Measurements from ENCODE around the gene C17orf107. TPM values are rescaled to one million over a fixed set of nuclear protein-coding genes. Genes with fewer than 3 reads are reported as not detected.
"Not testable (repeated sequence)": the region's sequence is repeated elsewhere in the genome, so short reads cannot be mapped to it uniquely, and the experiment has no call there.

Gene C17orf107
- total RNA-seq, 4 donors from 2014 or later: 0.66 to 5.0 (median 1.5) TPM

DNA sequence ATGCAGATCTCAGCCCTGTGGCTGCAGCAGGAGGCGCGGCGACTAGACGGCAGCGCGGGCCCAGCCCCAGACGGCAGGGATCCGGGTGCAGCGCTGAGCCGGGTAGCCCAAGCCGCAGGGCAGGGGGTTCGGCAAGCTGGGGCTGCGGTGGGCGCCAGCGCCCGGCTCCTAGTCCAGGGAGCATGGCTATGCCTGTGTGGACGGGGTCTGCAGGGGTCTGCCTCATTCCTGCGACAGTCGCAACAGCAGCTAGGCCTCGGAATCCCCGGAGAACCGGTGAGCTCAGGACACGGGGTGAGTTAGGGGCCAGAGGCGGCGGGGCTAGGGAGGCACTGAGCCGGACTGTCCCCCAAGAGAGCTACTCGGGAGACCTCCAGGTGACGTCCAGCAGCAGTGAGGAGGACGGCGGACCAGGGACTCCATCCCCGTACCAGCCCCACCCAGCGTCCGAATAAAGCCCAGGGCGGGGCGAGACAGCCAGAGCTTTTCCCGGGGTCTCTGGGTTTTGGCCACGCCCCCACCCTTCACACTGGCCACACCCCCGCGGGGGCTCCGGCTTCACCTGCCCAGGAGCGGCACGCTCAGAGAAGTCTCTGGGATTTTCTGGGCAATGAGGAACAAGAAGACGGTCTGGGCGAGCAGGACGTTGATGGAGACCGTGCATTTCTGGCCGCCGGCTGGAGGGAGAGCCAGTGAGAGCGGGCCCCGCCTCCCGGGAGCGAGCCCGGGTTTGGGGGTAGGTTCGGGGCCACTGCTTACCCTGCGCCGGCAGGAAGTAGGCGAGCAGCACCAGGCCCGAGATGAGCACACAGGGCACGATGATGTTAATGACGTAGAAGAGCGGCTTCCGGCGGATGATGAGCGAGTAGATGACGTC is 1.1 kb downstream of the C17orf107 start:
- no peaks in the 10 kb centered on the region for H3K27me3 ChIP-seq
- H3K4me1 ChIP-seq: peaks cover 0 to 33% (median 18%) of the 10 kb centered on the region in 4 donors
- peak overlapping the region in 1 of 4 donors; percentile 33 for H3K27ac ChIP-seq
- H3K9me3 ChIP-seq: no peaks in the 10 kb centered on the region
- TF ChIP-seq POLR2A (IDR thresholded peaks at IDR 0.05): no peak
- TF ChIP-seq CTCF (IDR thresholded peaks at IDR 0.05): no peak
- peak overlapping the region; percentile 47 to 65 (median 61) for H3K4me3 ChIP-seq
- DNase-seq: peak in 2 of 3 donors; percentile 61 to 77
- H3K36me3 ChIP-seq: peaks cover 0 to 20% (median 0%) of the 10 kb centered on the region in 3 donors

DNA sequence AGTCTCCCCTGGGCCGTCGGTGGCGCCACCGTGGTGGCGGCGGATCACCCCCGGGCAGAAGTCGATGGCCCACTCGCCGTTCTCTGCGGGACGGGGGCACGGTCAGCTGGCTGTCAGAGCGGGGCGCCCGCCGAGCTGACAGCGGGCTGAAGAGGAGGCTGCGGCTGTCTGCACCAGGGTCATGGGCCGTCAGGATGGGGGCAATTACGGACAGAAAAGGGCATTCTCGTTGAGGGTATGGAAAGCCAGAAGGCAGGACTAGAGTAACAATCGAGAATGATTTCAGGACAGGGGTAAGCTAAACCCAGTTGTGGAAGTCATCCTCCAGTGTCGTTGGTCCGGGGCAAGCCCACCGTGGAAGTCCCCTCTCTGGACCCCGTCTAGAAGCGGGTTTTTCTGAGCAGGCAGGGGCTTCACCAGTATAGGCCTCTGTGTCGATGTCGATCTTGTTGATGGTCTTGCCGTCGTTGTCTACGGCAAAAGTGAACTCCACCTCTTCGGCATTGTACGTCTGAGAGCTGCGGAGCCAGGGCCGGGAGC is 1.8 kb downstream of the C17orf107 start:
- no peak for TF ChIP-seq CTCF (IDR thresholded peaks at IDR 0.05)
- TF ChIP-seq POLR2A (IDR thresholded peaks at IDR 0.05): no peak
- Histone ChIP-seq H3K27ac (peak overlapping the region in 2 of 4 donors; percentile 3 to 40), H3K4me3 (peak overlapping the region in 3 of 4 donors; percentile 47 to 65 (median 59)), H3K9me3 (no peaks in the 10 kb centered on the region), H3K4me1 (peaks cover 0 to 33% (median 18%) of the 10 kb centered on the region in 4 donors), H3K27me3 (no peaks in the 10 kb centered on the region), H3K36me3 (peaks cover 0 to 13% (median 0%) of the 10 kb centered on the region in 3 donors)
- DNase-seq: no peak

DNA sequence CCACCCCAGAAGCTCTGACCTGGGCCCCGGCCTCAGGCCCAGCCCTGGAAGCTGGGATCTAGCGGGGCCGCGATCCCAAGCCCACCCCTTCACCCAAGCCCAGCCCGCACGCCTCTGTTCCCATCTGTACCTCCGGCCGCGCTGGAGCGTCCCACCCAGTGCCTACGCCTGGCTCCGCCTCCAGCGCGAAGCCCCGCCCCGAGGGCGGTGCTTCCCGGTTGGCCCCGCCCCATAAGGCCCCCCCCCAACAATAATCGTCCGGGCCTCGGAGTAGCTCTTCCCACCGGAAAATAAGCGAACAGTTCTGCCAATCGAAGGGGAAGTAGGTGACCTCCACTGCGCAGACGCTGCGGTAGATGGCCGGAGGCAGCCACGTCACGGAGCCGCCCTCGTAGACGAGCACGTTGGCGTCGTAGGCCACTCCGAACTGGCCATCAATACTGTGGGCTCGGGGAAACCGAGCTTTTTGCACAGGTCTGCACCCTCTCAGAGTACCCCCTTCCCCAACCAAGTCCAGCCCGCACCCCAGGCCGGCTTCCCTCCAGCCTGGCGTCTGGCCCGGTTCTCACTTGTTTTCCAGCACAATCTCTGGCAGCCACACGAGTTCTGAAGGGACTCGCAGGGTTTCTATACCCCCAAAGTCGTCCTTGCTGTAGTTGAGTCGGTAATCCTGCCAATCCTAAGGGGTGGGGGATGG is 2.5 kb downstream of the C17orf107 start:
- no peaks in the 10 kb centered on the region for H3K9me3 ChIP-seq
- peaks cover 0 to 7% (median 0%) of the 10 kb centered on the region in 3 donors for H3K36me3 ChIP-seq
- H3K4me3 ChIP-seq: no peak overlapping the region
- DNase-seq: no peak
- H3K27me3 ChIP-seq: no peaks in the 10 kb centered on the region
- TF ChIP-seq POLR2A (IDR thresholded peaks at IDR 0.05): no peak
- TF ChIP-seq CTCF (IDR thresholded peaks at IDR 0.05): no peak
- peaks cover 0 to 33% (median 18%) of the 10 kb centered on the region in 4 donors for H3K4me1 ChIP-seq
- H3K27ac ChIP-seq: peak overlapping the region in 3 of 4 donors; percentile 25 to 40 (median 29)

- Histone ChIP-seq H3K27ac (peak overlapping the region in 1 of 4 donors; percentile 46), H3K9me3 (no peaks in the 10 kb centered on the region), H3K4me3 (no peak overlapping the region), H3K4me1 (peaks cover 0 to 33% (median 18%) of the 10 kb centered on the region in 4 donors), H3K36me3 (no peaks in the 10 kb centered on the region), H3K27me3 (no peaks in the 10 kb centered on the region)
- DNase-seq: no peak
- no peak for TF ChIP-seq CTCF (IDR thresholded peaks at IDR 0.05)
- TF ChIP-seq POLR2A (IDR thresholded peaks at IDR 0.05): no peak
These were observed 3.2 kb downstream of the C17orf107 start for GRCh38 chr17:4902540-4902939.

DNA sequence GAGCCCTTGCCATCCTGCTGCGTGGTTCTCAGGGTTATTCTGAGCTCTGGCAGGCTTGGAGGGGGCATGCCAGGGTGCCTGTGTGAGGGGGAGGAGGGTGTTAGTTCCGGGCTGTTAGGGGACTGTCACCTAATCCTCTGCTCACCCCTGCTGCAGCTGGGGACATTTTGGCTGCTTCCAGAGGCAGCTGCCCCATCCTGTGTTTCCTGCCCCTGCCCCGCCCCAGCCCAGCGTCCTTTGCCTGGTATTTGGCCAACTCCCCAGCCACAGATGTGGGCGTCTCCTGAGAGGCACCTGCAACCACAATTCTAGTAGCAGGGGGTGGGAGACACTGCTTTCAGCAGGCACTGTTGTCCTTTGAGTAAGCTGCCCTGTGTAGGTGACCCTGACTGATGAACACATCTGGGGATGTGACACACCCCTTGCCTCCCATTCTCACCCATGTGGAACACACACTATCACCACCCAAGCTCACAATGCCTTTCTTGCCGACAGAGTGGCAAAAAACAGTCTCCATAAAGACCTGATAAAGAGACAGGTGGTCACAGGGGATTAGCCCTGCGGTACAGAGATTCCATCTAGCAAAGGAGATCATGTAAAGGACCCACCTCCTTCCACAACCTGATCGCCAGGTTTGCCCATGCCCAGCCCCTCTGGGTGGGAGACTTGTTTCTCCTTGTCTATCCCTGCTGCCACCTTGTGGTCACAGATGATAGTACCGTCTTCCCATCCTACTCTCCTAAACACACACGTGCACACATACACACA is 3.9 kb downstream of the C17orf107 start, which contains the start of gene CHRNE:
Gene CHRNE, minus strand, starts transcription at position 48 of the 768 bp plus-strand sequence. Its CDS starts 35 bp downstream, at position 13.
- Histone ChIP-seq H3K36me3 (no peaks in the 10 kb centered on the region), H3K4me3 (no peak within 1 kb of the TSS), H3K9me3 (no peaks in the 10 kb centered on the region), H3K27ac (peak within 1 kb of the TSS in 3 of 4 donors; percentile 25 to 46 (median 29)), H3K4me1 (peaks cover 0 to 33% (median 18%) of the 10 kb centered on the region in 4 donors), H3K27me3 (no peaks in the 10 kb centered on the region)
- peak in 2 of 3 donors; percentile 92 to 95 for DNase-seq
- TF ChIP-seq CTCF (IDR thresholded peaks at IDR 0.05) (peak; percentile 61 to 83 (median 78)), POLR2A (IDR thresholded peaks at IDR 0.05) (no peak)

- not testable (repeated sequence) for DNase-seq, H3K9me3 ChIP-seq, H3K4me3 ChIP-seq, H3K27me3 ChIP-seq, H3K27ac ChIP-seq, H3K36me3 ChIP-seq
- peaks cover 0 to 15% (median 8%) of the 10 kb centered on the region in 4 donors for H3K4me1 ChIP-seq
These were observed 7.3 kb downstream of the C17orf107 start for GRCh38 chr17:4906642-4907041.
